ENCODE measurements around the gene SHH.
"Not testable (repeated sequence)": the region's sequence is repeated elsewhere in the genome, so short reads cannot be mapped to it uniquely, and the experiment has no call there.

Gene SHH

GRCh38 chr7:155842496-155843265 lies 30.4 kb upstream of the SHH start:
- no peak for DNase-seq

GRCh38 chr7:155840909-155841308 lies 28.6 kb upstream of the SHH start:
- DNase-seq: no peak

DNA sequence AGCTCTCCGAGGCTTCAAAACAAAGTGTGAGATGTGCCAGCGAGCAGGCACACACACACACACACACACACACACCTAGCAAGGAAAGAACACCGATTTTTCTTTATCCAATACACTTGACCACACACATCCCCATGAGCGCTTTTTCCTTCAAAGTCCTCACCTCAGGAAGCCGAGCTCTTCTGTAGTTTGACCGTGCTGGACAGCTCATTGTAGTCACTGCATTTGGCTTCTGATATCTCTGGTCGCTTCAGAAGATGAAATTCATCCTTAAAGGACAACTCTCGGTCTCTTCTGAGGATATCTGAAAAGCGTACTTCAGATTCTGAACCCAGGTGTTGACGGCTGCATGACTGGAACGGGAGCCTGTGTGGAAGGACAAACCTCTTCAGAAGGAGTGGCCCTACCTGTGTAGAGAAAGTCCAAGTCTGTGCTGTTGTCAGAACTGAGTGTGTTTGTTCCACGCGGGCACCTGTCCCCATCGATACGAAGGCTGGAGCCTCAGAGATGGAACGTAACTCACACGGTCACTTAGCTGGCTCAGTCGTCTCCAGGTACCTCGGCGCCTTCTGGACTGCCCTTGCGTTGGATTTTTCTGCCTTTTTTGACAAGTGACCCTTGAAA lies 28.1 kb upstream of the SHH start:
- no peak for DNase-seq

GRCh38 chr7:155839461-155839860 lies 27.2 kb upstream of the SHH start:
- no peak for DNase-seq

- not testable (repeated sequence) for DNase-seq
Measured at GRCh38 chr7:155838312-155838711, 26.0 kb upstream of the SHH start.

DNA sequence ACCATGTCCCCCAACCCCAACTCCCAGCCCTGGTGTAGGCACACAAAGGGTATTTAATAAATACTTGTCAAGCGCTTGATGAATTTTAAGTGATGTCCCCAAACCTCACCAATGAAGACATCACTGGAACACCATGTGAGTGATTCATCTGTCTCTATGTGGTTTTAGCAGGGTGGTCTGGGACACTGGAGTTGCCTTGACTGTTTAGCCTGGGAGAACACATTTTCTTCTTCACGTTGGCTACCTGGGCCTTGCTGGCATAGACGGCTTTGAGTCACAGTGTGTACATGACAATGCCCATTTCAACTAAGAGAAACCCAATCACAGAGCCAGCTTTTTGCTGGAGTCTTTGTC lies 24.8 kb upstream of the SHH start:
- no peak for DNase-seq

DNA sequence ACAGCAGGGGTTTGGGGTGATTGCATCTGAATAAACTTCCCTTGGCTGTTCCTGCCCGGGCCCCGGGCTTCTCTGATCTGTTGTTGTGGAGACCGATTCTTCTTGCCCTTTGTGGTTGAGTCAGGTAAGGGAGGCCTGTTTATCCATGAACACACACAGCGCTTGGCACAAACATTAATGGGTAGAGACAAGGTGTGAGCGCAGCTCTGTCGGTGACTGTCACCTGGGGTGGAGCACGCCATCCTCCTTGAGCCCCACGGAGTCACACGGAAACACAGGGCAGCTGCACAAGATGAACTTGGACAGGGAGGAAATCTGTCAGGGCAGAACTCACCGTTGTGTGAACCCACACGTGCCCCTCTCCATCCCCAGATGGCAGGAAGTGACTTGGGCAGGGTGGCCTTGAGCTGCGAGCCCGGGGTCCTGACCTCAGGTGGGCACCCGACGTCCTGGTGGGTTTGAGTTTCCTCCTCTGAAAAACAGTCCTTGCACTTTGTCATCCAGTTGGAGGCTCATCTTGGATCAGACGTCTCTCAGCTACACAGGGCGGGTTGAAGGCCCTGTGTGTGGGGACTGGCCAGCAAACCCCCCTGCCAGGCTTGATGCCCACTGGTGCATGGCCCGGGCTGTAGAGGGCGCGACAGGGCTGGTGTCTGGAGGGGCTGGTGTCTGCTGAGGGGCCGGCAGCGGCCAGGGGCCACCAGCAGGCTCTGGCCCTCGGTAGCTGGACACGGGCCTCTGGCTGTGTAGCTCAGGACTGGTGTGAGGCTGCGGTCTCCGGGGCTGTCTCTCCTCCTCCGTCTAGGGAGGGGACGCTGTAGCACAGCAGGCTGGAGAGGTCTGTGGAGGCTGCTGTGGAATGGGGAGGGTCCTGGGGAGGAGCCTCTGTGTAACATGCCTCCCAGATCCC lies 24.2 kb upstream of the SHH start:
- no peak for DNase-seq

DNA sequence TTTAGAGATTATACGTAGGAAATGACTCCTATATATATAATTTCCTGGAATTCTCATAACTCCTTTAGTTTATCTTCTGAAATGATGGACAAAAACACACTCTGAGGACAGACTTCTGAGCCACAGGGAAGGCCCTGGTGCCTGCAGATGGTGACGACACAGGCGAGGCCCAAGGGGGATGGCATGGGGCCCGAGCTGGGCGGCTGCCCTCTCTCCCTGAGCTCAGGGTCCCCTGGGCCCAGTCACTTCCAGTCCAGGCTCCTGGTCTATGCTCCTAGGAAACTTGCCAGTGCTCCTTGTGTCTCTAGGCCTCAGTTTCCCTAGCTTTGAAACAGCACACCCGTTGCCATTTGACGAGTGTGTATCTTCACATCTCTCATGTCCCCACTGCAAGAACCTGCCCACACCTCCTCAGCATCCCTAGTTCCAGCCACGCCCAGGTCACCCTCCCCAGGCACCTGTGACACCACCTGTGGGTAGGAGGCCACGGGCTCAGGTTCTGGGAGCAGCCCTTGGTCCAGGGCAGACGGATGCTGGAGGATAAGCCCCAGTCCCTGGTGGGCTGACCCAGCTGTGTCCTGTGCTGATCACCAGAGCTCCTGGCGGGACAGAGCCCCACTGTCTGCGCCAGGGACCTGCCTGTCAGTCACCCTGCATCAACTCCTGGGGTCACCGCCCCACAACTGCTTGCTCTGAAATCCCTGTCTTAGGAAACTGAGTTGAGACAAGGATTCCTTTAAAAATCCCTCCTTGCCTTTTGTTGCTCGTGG lies 23.4 kb upstream of the SHH start:
- no peak for DNase-seq

DNA sequence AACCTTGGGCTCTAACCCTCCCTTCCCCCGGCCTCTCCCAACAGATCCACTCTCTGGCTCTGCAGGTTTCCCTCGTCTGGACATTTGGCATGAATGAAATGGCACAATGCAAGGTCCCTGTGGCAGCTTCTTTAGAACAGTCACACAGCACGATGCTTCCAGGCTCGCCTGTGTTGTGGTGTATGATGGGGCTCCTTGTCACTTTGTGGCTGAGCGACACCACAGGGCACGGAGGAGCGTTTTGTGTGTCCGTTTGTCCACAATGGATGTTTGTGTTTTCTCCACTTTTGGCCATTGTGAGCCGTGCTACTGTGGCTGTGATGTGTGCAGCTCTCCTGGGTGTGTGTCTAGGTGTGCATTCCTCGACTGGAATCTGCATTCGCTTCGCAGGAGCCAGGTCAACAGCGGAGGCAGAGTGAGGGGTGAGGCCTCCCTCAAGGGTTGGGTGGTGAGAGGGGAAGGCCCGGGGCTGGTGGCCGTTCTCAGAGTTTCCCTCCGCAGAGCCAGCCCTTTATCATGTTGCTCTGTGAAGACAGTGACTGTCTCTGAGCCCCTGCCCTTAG lies 22.3 kb upstream of the SHH start:
- no peak for DNase-seq

- DNase-seq: no peak
Measured at GRCh38 chr7:155833651-155834050, 21.4 kb upstream of the SHH start.

DNA sequence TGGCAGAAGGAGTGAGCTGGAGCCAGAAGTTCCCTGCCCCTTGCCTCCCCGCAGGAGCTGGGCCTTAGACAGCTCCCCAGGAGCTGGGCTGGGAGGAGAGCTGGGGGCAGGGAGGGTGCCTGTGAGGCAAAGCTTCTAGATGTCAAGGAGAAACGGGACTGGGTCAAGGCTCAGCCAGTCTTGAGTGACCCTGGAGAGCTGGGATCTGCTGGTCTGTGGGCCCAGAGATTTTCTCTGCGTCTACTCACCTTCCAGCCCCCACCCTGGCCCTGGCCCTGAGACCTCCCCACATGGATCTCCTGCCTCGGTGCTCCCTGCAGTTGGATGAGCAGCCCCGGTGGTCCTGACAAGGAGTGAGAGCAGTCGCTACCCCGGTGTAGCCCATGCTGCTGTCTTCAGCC lies 20.3 kb upstream of the SHH start:
- no peak for DNase-seq

DNA sequence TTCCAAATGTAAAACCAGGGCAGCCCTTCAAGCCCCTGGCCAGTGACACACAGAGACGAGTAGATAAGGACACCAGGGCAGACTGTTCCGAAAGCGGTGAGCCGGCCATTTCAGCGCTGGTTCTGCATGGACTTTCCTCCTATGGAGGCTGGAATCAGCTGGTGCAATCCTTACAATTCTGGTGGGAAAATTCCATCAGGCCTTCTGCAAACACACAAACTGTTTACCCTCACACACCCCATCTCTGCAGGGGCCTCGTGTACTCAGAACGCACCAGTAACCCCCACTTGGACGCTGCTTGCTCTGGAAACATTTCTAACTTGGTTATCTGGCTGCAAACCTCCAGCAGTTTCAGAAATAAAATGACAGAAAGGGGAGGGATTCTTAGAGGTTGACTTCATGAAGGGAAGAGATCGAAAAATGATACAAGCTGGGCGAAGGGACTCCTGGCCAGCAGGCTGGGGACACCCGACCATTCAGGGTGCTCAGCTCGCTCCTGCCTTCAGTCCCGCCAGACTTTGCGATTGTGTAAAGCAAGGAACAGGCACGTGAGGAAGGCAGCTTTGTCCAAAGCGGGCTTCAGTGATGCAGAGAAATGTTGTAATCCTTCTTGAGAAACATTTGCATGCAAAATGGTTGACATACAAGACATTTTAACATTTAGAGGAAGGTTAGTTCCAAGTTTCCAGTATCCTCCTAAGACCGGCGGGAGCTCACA lies 19.7 kb upstream of the SHH start:
- DNase-seq: no peak

GRCh38 chr7:155830961-155831806 lies 18.9 kb upstream of the SHH start:
- no peak for DNase-seq

GRCh38 chr7:155829796-155830470 lies 17.7 kb upstream of the SHH start:
- no peak for DNase-seq

DNA sequence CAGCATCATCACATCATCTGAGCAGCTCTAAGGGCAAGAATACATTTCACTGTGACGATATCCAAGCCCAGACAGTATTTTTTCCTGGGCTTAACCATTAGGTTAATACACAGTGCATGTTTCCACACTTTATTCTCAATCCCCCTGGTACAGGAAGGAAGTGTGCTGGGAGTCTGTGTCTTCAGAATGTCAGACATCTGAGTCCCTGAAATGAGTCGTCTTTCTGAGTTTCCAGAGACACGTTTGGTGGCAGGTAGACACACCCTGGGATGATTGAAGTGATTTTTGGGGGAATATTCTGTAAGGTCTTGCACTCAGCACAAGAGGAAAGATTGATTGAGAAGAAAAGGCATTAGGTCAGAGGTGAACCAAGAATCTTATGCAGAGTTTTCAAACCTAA lies 13.1 kb upstream of the SHH start:
- no peak for DNase-seq

DNA sequence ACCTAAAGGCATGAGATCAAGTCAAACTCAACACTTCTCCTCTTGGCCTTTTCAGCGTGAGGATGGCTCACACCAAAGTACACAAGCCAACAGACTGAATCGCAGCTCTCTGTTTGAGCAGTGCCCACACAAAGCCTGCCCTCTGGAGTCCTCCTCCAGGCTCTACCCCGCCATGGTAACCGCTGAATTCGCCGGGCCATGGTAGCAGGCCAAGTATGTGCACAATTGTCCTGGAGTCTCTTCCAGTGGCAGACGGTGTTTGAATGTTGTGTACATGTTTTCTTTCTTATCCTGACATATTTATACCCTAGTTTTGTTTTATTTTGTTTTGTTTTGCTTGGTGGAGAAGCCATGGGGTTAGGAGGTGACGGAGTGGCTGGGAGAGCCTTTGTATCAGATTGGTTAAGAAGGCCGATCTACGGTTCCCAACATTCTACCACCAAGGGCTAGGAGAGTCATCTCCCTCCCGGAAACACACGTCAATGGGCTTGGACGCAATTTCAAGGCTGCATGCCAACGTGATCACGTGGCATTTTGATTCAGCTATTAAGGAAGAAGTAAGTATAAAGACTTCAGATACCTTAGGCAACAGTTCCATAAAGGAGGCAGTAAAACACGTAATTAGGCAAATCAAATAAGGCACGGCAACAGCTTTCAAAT lies 12.1 kb upstream of the SHH start:
- no peak for DNase-seq

- no peak for DNase-seq
Measured at GRCh38 chr7:155821851-155822250, 9.6 kb upstream of the SHH start.

DNA sequence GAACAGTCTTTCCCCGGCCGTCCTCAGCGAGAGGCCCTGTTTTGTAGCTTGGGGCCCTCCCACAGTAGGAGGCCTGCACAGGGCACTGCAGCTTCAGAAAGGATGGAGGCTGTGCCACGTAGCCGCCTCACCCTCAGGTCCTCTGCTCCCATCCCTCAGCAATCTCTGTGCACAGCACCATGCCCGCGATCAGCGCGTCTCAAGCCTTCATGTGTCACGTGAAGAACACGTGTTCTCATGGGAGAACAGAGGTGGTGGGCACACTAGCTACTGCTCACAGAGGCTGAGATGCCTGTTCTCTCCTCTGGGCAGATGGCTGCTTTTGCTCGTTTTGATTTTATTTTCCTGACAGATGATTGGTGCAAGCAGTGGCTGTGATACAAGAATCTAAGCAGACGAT lies 8.5 kb upstream of the SHH start:
- DNase-seq: no peak

GRCh38 chr7:155820246-155820645 lies 8.0 kb upstream of the SHH start:
- no peak for DNase-seq

DNA sequence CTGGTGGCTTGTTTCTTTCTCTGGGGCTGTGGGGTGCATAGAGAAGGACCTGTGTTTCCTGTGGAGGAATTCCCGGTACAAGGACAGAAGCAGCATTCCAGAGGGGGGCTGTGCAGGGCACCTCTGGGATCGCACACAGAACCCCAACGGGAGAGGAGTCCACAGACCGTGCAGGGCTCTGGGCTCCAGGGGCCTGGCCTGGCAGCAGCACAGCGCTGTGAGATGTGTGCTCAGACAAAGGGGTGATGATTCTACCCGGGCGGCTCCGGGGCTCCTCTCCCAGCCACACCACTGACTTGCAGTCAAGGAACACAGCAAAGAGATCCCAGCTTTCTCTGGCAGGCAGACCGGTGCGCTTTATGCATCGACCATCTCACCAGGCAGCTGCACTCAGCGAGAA lies 6.9 kb upstream of the SHH start:
- DNase-seq: no peak

All from DMS153 (cell line).